NCI-H748 (cell line): Measurements from ENCODE around the gene ADAT3.
"Not testable (repeated sequence)": the region's sequence is repeated elsewhere in the genome, so short reads cannot be mapped to it uniquely, and the experiment has no call there.

Source experiments
- DNase-seq: peaks from one replicate; lab custom pipeline; 2025; ENCODE audit not compliant: unreplicated experiment; lab: John Stamatoyannopoulos, UW

The ADAT3 gene

GRCh38 chr19:1882786-1883692, 22.2 kb upstream of the ADAT3 start:
- no peak for DNase-seq

- no peak for DNase-seq
These were observed 21.4 kb upstream of the ADAT3 start for GRCh38 chr19:1883784-1884183.

- DNase-seq: no peak
These were observed 20.9 kb upstream of the ADAT3 start for GRCh38 chr19:1884291-1884718.

- no peak for DNase-seq
These were observed 20.4 kb upstream of the ADAT3 start for GRCh38 chr19:1884719-1885334.

- peak; percentile 93 for DNase-seq
These were observed 19.6 kb upstream of the ADAT3 start, which contains the start of gene ABHD17A for GRCh38 chr19:1885398-1886119. ABHD17A (minus strand) TSS chr19:1885496; CDS start chr19:1881566, 3,930 bp downstream.

GRCh38 chr19:1886360-1886759, 18.8 kb upstream of the ADAT3 start:
- not testable (repeated sequence) for DNase-seq

GRCh38 chr19:1888385-1888784, 16.8 kb upstream of the ADAT3 start:
- no peak for DNase-seq

GRCh38 chr19:1889907-1890306, 15.3 kb upstream of the ADAT3 start:
- no peak for DNase-seq

GRCh38 chr19:1893791-1894190, 11.4 kb upstream of the ADAT3 start:
- no peak for DNase-seq

GRCh38 chr19:1896508-1896907, 8.7 kb upstream of the ADAT3 start:
- no peak for DNase-seq

GRCh38 chr19:1901940-1902404, 3.2 kb upstream of the ADAT3 start:
- no peak for DNase-seq

- no peak for DNase-seq
These were observed 2.3 kb upstream of the ADAT3 start for GRCh38 chr19:1902923-1903322.

GRCh38 chr19:1904860-1905109, 414 bp upstream of the ADAT3 start:
- no peak for DNase-seq

GRCh38 chr19:1905863-1906375, 720 bp downstream of the ADAT3 start:
- DNase-seq: no peak

- no peak for DNase-seq
These were observed 1.9 kb downstream of the ADAT3 start for GRCh38 chr19:1906985-1907562.

- no peak for DNase-seq
These were observed 2.6 kb downstream of the ADAT3 start for GRCh38 chr19:1907563-1908363.

- no peak for DNase-seq
These were observed 3.1 kb downstream of the ADAT3 start for GRCh38 chr19:1908364-1908678.

GRCh38 chr19:1909761-1910080, 4.5 kb downstream of the ADAT3 start:
- no peak for DNase-seq

- DNase-seq: no peak
These were observed 5.0 kb downstream of the ADAT3 start for GRCh38 chr19:1910177-1910576.

GRCh38 chr19:1911098-1911497, 5.9 kb downstream of the ADAT3 start:
- no peak for DNase-seq

- DNase-seq: no peak
These were observed 6.8 kb downstream of the ADAT3 start for GRCh38 chr19:1911995-1912394.
